GM12878 (cell line): ENCODE results near the gene ZNF574. TPM values are rescaled to one million over a fixed set of nuclear protein-coding genes. Genes with fewer than 3 reads are reported as not detected.

Experiments
- ASH2L ChIP-seq: fragments of 300-600, 200-600 bp; sonication (generic); IDR thresholded peaks from 2 replicates; pipeline ENCODE4 v1.6.1; 2017; ENCODE audit warnings: low read depth, mild to moderate bottlenecking, borderline replicate concordance
- CEBPZ ChIP-seq: fragments of 150-350 bp; IDR thresholded peaks from 2 replicates; pipeline ENCODE4 v1.6.1; 2016; ENCODE audit warnings: low read depth, low read length
- CHD1 ChIP-seq: IDR thresholded peaks from 2 replicates; pipeline ENCODE4 v1.6.1; 2012; ENCODE audit warnings: low read depth, low read length, improper control_type of control experiment
- ELK1 ChIP-seq: IDR thresholded peaks from 2 replicates; pipeline ENCODE4 v1.6.1; 2012; ENCODE audit warnings: low read depth, low read length, improper control_type of control experiment
- ESRRA ChIP-seq: IDR thresholded peaks from 2 replicates; pipeline ENCODE4 v1.6.1; 2012; ENCODE audit warnings: mild to moderate bottlenecking, low read length, improper control_type of control experiment
- ETV6 ChIP-seq, 2 experiments: fragments of 450-650 bp in 1 of 2; IDR thresholded peaks in 1 of 2; conservative IDR thresholded peaks in 1 of 2; 2 replicates each; pipeline ENCODE4 v1.6.1; 2014; ENCODE audit warnings: antibody characterized with exemption in 1 of 2, borderline replicate concordance in 1 of 2, low read depth in 1 of 2, mild to moderate bottlenecking in 1 of 2, moderate library complexity in 1 of 2
- FOS ChIP-seq: IDR thresholded peaks from 3 replicates; pipeline ENCODE4 v1.6.1; 2011; ENCODE audit warnings: borderline replicate concordance; ENCODE audit not compliant: insufficient read length; ENCODE audit errors: extremely low read depth
- FOXM1 ChIP-seq: IDR thresholded peaks from 2 replicates; pipeline ENCODE4 v1.6.1; 2012; ENCODE audit warnings: low read depth, mild to moderate bottlenecking, inconsistent platforms, low read length, moderate library complexity
- JUNB ChIP-seq: IDR thresholded peaks from 2 replicates; pipeline ENCODE4 v1.6.1; 2016; ENCODE audit warnings: antibody characterized with exemption, mild to moderate bottlenecking
- NFIC ChIP-seq: IDR thresholded peaks from 2 replicates; pipeline ENCODE4 v1.6.1; 2012; ENCODE audit warnings: low read depth, mild to moderate bottlenecking, inconsistent platforms, low read length, moderate library complexity
- NKRF ChIP-seq: fragments of 450-650 bp; conservative IDR thresholded peaks from 2 replicates; pipeline ENCODE4 v1.6.1; 2017; ENCODE audit warnings: mild to moderate bottlenecking, moderate library complexity
- RCOR1 ChIP-seq: conservative IDR thresholded peaks from 2 replicates; pipeline ENCODE4 v1.6.1; 2012; ENCODE audit warnings: low read depth, low read length, improper control_type of control experiment
- RELA ChIP-seq: fragments of 450-650 bp; IDR thresholded peaks from 2 replicates; pipeline ENCODE4 v1.8.0; 2014; ENCODE audit warnings: borderline replicate concordance; ENCODE audit not compliant: partially characterized antibody
- USF2 ChIP-seq: IDR thresholded peaks from 2 replicates; pipeline ENCODE4 v1.6.1; 2011; ENCODE audit warnings: low read depth, low read length, improper control_type of control experiment, borderline replicate concordance
- ZBTB40 ChIP-seq: fragments of 450-650 bp; IDR thresholded peaks from 2 replicates; pipeline ENCODE4 v1.6.1; 2016; ENCODE audit warnings: mild to moderate bottlenecking, moderate library complexity, borderline replicate concordance
- ZSCAN29 ChIP-seq: fragments of 450-650 bp; IDR thresholded peaks from 2 replicates; pipeline ENCODE4 v1.6.1; 2017; ENCODE audit warnings: mild to moderate bottlenecking, moderate library complexity
- polyA plus RNA-seq, 11 experiments: library from polyadenylated mRNA; depleted of rRNA in 4 of 11; unstranded in 6 of 11; stranded (reverse) in 5 of 11; fragments of >200 nt; fragmentation: Nextera tagmentation in 4 of 11; fragmentation: Illumina TruSeq in 1 of 11; extraction: Ambion mirVana in 4 of 11; extraction: Trizol in 1 of 11; gene quantifications; 1 replicate in 1 of 11; 2 replicates in 10 of 11; pipeline versions ENCODE4 v1.2.1 to v1.2.3, GENCODE V29; 2011 to 2016; ENCODE audit warnings: inconsistent platforms in 2 of 11, missing spikeins in 2 of 11, low read depth in 1 of 11
- total RNA-seq, 4 experiments: library from RNA; depleted of rRNA in 3 of 4; stranded (reverse); fragments of >200 nt in 3 of 4; fragmentation: Illumina TruSeq in 1 of 4; extraction: Trizol in 1 of 4; gene quantifications; 2 replicates each; pipeline versions ENCODE4 v1.2.1 to v1.2.3, GENCODE V29; 2013 to 2021

ZNF574 gene
- total and polyA plus RNA-seq, 10 of the 15 experiments (the other 5 are each of a cell fraction or from before 2014, with no cell fraction given): 0.32 to 25.6 (median 11.4) TPM

- TF ChIP-seq CEBPZ: no peak
- TF ChIP-seq CHD1: no peak
- TF ChIP-seq ASH2L: no peak
- TF ChIP-seq ELK1: no peak
- TF ChIP-seq USF2: no peak; the same call in 1 of the 2 replicates
- TF ChIP-seq ZBTB40: no peak; the same call in 1 of the 2 replicates
- peak in 1 of 2 experiments; percentile 64; a peak in 1 of 4 replicates for TF ChIP-seq ETV6 (conservative IDR thresholded peaks at IDR 0.05 in 1 of 2, IDR thresholded peaks at IDR 0.05 in 1 of 2; ENCODE audit: borderline replicate concordance in 1 of 2, low read depth in 1 of 2)
- no peak for TF ChIP-seq ZSCAN29
- TF ChIP-seq NKRF: no peak
- no peak for TF ChIP-seq RCOR1
- no peak for TF ChIP-seq FOXM1
- peak; percentile 68 for TF ChIP-seq JUNB
- TF ChIP-seq ESRRA: no peak
- no peak for TF ChIP-seq RELA
- TF ChIP-seq NFIC: 0 out of 2 replicates have a peak, but pooled peaks have one; percentile 31
- no peak for TF ChIP-seq FOS
Observed at GRCh38 chr19:42122691-42123607, 47.0 kb downstream of the ZNF574 start (continued).
